Mesodermal cell (in vitro differentiated cells): Measurements from ENCODE around the gene DAB1.

Source experiments
- H3K27ac ChIP-seq: 2 replicates; pipeline ENCODE4 v1.7.0; 2013; ENCODE audit warnings: mild to moderate bottlenecking, low read depth, low read length, moderate library complexity; ENCODE audit not compliant: severe bottlenecking
- H3K36me3 ChIP-seq: 2 replicates; pipeline ENCODE4 v1.7.1; 2013; ENCODE audit warnings: mild to moderate bottlenecking, low read length, moderate library complexity; ENCODE audit not compliant: control insufficient read depth, insufficient read depth
- H3K4me1 ChIP-seq: one replicate; pipeline ENCODE4 v1.7.1; 2013; ENCODE audit warnings: mild to moderate bottlenecking, low read length; ENCODE audit not compliant: insufficient read depth, control insufficient read depth, poor library complexity, severe bottlenecking
- H3K4me3 ChIP-seq: 2 replicates; pipeline ENCODE4 v1.7.0; 2013; ENCODE audit warnings: low read length, control low read depth, mild to moderate bottlenecking; ENCODE audit not compliant: insufficient read depth, poor library complexity, severe bottlenecking; ENCODE audit errors: extremely low read depth
- H3K9me3 ChIP-seq: 2 replicates; pipeline ENCODE4 v1.7.1; 2013; ENCODE audit warnings: mild to moderate bottlenecking, low read length, moderate library complexity; ENCODE audit not compliant: control insufficient read depth
- WGBS, 2 experiments: methylation state at CpG; one replicate each; pipeline ENCODE4 v1.1.5; 2013; ENCODE audit warnings: missing lambda C conversion rate in 2 of 2; ENCODE audit not compliant: insufficient coverage in 2 of 2; 5-methylcytosine and 5-hydroxymethylcytosine counted together

The DAB1 gene

DNA sequence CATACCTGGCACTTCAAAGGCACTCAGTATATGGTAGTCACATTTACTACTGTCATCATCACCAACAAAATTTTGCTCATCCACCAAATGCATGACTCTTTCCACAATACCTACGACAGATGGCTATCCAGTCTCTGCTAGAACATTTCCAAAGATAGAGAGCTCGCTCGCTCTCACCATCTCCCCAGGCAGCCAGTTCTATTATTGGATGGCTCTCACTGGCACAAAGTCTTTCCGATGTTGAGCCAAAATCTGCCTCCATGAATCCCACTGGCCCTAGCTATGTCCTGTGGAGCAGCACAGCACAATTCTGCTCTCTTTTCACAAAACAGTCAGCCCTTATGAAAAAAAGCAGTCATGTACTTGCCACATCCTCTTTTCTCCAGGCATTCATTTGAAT lies 102.1 kb downstream of the DAB1 start:
- Histone ChIP-seq H3K4me1 (no peaks in the 10 kb centered on the region), H3K27ac (no peak overlapping the region)
- WGBS, 2 experiments, result 92 to 98% methylated on average over 4 of the region's 4 CpGs

DNA sequence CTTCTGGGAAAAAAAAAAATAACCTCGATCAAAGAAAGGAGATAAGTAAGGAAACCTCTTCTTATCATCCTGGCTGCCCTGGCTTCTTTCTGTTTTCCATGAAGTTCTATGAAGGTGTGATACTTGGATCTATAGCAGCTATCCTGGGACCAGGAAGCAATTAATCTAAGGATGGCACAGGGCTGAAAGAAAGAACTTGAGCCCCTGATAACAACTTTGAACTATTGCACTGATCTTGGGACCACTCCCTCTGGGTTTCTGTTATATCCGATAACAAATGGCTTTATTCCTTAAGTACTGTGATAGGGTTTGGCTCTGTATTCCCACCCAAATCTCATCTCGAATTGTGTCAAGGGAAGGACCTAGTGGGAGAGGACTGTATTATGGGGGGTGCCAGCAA lies 104.1 kb downstream of the DAB1 start:
- Histone ChIP-seq H3K27ac (no peak overlapping the region), H3K9me3 (no peaks in the 10 kb centered on the region)
- WGBS, 2 experiments, result 67 to 100% methylated on average over 1 of the region's 3 CpGs

More for the DNA sequence above, 102.1 kb downstream of the DAB1 start:
- H3K9me3 ChIP-seq, result no peaks in the 10 kb centered on the region
- no peak overlapping the region for H3K4me3 ChIP-seq
- no peaks in the 10 kb centered on the region for H3K36me3 ChIP-seq

DNA sequence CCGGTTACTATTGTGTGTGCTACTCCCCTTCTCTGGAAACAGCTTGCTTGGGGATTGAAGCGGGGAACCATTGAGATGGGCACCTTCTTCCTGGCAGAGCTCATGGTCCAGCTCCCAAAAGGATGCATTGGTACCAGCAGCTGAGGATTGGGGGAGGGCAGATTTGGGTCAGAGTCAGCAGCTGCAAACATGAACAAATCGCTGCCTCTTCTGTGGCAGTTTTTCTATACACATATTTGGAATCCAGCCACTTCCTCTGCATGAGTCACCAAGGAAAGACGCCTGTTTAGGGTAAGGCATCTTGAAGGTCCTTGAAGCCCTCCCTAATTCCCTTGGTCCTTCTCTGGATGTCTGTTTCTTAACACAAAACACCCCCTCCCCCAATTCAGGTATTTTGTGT lies 104.7 kb downstream of the DAB1 start:
- H3K4me3 ChIP-seq, result no peak overlapping the region
- H3K4me1 ChIP-seq, result no peaks in the 10 kb centered on the region
- 44 to 62% methylated on average over 2 to 3 of the region's 4 CpGs for WGBS, 2 experiments
- no peak overlapping the region for H3K27ac ChIP-seq
- H3K9me3 ChIP-seq, result no peaks in the 10 kb centered on the region
- no peaks in the 10 kb centered on the region for H3K36me3 ChIP-seq

More for the DNA sequence above, 104.1 kb downstream of the DAB1 start:
- H3K4me3 ChIP-seq, result no peak overlapping the region
- no peaks in the 10 kb centered on the region for H3K36me3 ChIP-seq
- H3K4me1 ChIP-seq, result no peaks in the 10 kb centered on the region

DNA sequence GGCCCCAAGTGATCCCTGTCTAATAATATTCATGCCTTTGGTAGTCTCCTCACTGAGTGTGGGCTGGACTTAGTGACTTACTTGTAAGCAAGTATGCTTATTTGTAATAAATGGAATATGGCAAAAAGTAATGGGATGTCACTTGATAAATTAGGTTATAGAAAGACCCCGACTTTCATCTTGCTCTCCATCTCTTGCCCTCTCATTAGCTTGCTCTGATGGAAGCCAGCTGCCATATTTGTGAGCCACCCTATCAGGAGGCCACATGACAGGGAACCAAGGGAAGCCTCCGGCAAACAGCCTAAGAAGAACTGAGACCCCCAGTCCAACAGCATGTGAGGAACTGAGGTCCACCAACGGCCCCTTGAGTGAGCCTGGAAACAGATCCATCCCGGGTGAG lies 107.0 kb downstream of the DAB1 start:
- Histone ChIP-seq H3K27ac (no peak overlapping the region), H3K9me3 (no peaks in the 10 kb centered on the region), H3K4me3 (no peak overlapping the region), H3K36me3 (no peaks in the 10 kb centered on the region), H3K4me1 (no peaks in the 10 kb centered on the region)
- 77 to 100% methylated on average over 3 to 4 of the region's 4 CpGs for WGBS, 2 experiments

DNA sequence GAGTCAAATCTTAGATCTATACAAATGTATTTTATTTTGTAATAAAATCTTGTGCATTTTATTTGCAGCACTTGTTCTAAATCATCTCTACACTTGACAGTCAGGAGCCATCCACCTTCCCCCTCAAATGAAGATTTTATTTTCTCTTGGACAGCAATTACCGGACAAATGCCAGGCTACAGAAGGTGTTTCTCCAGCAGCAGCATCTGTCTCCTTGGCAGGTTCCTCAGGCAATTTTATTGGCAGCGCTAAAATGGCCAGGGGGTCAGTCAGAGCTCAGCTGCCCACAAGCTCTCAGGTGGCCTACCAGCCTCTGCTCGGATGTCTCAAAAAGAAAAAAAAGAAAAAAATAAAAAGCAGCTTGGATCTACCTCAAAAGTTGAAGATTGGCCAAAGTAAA lies 107.6 kb downstream of the DAB1 start:
- WGBS, 2 experiments, result 94 to 97% methylated on average over 2 to 3 of the region's 3 CpGs
- H3K9me3 ChIP-seq, result no peaks in the 10 kb centered on the region
- no peaks in the 10 kb centered on the region for H3K4me1 ChIP-seq
- H3K36me3 ChIP-seq, result no peaks in the 10 kb centered on the region
- no peak overlapping the region for H3K4me3 ChIP-seq
- H3K27ac ChIP-seq, result no peak overlapping the region

DNA sequence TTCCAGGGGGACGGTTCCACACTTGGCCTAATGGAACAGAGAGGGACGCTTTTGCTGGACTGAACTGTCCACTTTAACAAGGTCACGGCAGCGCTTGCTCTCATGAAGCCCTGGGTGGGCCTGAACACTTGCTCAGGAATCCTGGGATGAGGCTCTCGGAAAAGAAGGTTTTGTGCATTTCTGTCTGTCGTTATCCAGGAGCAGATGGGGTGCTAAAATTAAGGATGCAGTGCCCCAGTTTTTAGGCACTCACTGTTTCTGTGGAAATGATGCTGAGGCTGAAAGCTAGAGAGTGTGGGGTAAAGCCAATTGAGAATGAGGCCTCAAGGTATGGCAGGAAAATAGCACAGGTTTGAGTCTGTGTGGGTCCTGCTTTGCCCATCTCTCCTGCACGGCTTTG lies 111.0 kb downstream of the DAB1 start:
- Histone ChIP-seq H3K27ac (no peak overlapping the region), H3K4me1 (no peaks in the 10 kb centered on the region), H3K9me3 (no peaks in the 10 kb centered on the region), H3K4me3 (no peak overlapping the region), H3K36me3 (no peaks in the 10 kb centered on the region)
- WGBS, 2 experiments, result 90 to 94% methylated on average over 7 of the region's 7 CpGs

DNA sequence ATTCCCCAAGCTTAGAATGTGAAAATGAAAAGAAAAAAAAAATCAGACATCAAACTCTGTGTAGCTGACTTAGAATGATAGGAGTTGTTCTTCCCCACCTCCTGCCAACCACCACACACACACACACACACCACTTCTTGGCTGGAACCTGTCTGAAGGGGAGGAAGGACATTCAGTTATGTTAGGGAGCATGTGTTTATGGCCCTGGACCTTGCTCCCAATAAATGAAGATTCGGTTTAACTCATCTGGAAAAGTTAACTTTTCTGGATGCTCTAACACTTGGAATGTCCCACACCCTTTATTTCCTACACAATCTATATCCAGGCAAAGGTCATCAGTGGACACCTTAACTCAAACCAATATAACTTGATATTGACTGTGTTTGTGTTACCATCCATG lies 112.4 kb downstream of the DAB1 start:
- 88% methylated on average over 1 of the region's 1 CpG; no CpG with 5 or more reads in 1 of the 2 experiments for WGBS, 2 experiments
- no peak overlapping the region for H3K27ac ChIP-seq

DNA sequence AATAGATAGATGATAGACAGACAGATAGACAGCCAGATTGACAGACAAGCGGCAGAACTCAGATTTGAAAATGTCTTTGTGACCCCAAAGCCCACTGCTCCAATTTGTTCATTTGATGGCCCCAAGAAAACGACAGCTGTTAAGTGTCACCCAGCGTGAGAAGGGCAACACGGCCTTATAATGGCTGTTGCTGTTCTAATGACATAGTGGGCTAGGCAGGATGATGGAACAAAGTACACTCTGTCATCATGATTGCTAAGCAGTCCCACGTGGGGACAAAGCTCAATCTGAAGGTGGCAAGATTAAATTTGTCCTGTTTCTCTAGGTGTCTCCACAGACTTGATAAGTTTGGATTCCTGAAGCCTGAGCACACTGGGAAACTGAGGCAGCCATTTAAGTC lies 112.9 kb downstream of the DAB1 start:
- H3K36me3 ChIP-seq, result no peaks in the 10 kb centered on the region

More for the DNA sequence above, 112.4 kb downstream of the DAB1 start:
- Histone ChIP-seq H3K36me3 (no peaks in the 10 kb centered on the region), H3K4me3 (no peak overlapping the region), H3K9me3 (no peaks in the 10 kb centered on the region), H3K4me1 (no peaks in the 10 kb centered on the region)

DNA sequence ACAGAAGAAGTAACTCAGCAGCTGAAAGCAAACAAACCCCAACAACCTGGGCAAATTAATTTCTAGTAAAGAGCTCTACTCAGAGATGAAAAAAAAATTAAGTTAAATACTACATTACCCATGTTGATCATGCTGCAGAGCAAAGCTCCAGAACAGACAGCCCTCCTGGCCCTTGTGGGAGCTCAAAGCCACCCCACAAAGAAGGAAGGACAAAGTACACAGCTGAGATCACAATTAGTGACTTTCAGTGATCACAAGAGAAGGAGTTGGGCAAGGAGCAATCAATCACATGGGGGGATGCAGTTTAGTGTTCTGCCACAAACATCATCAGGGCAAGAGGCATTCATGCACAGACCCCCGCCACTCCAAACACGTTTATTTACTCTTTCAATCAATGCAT lies 114.2 kb downstream of the DAB1 start:
- WGBS, 2 experiments, result 100% methylated on average over 1 of the region's 2 CpGs; no CpG with 5 or more reads in 1 of the 2 experiments
- H3K4me3 ChIP-seq, result no peak overlapping the region

More for the DNA sequence above, 112.9 kb downstream of the DAB1 start:
- H3K4me3 ChIP-seq, result no peak overlapping the region
- no peaks in the 10 kb centered on the region for H3K9me3 ChIP-seq
- 86 to 100% methylated on average over 5 of the region's 5 CpGs for WGBS, 2 experiments
- H3K4me1 ChIP-seq, result no peaks in the 10 kb centered on the region
- H3K27ac ChIP-seq, result no peak overlapping the region

DNA sequence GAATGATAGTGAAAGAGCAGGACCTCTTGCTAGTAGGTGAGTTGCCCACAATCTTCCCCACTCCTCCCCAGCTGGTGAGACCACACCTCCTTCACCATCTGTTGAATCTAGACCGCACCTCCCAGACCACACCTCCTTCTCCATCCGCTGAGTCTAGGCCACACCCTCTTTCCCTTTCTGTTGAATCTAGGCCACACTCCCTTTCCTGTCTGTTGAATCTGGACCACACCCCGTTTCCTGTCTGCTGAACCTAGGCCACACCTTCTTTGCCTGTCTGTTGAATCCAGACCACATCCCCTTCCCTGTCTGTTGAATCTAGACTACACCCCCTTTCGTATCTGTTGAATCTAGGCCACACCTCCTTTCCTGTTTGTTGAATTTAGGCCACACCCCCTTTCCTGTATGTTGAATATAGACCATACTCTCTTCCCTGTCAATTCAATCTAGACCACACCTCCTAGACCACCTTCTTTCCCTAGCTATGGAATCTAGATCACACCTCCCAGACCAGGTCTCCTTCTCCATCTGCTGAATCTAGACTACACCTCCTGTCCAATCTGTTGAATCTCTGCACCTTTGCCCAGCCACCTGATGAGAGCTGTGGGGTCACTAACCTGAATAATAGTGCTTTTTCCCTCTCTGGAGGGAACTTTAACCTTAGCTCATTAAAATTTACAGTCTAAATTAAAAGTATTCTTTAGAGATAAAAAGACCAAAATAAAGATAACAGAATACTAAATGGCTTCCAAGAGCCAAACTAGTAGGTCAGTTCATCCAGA lies 116.3 kb downstream of the DAB1 start:
- no peak overlapping the region for H3K27ac ChIP-seq
- no peaks in the 10 kb centered on the region for H3K9me3 ChIP-seq
- H3K4me3 ChIP-seq, result no peak overlapping the region
- no peaks in the 10 kb centered on the region for H3K36me3 ChIP-seq
- H3K4me1 ChIP-seq, result no peaks in the 10 kb centered on the region
- WGBS, 2 experiments, result 85 to 92% methylated on average over 3 to 4 of the region's 4 CpGs

More for the DNA sequence above, 114.2 kb downstream of the DAB1 start:
- Histone ChIP-seq H3K36me3 (no peaks in the 10 kb centered on the region), H3K4me1 (no peaks in the 10 kb centered on the region), H3K27ac (no peak overlapping the region), H3K9me3 (no peaks in the 10 kb centered on the region)

DNA sequence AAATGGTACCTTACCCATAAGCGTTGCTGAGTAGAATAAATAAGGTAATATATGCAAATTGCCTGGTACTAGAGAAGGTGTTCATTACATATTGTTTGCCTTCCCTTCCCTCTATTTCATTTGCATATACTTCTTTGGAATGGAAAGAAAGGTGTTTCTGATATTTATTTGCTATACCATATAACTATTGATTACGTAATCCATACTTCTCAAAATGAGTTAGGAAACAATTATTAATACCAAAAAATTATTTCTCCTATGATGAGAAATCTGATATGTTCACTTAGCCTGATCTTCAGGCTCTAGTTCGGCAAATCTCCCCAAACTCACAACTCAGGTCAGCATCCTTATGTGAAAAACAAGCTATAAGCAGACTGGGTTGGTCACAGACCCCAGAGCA lies 119.3 kb downstream of the DAB1 start:
- WGBS, 2 experiments, result 100% methylated on average over 1 of the region's 3 CpGs; no CpG with 5 or more reads in 1 of the 2 experiments
- Histone ChIP-seq H3K9me3 (no peaks in the 10 kb centered on the region), H3K27ac (no peak overlapping the region), H3K4me3 (no peak overlapping the region), H3K36me3 (no peaks in the 10 kb centered on the region), H3K4me1 (peaks cover 4% of the 10 kb centered on the region)
